ENCODE measurements around the gene GPR18.
"Not testable (repeated sequence)": the region's sequence is repeated elsewhere in the genome, so short reads cannot be mapped to it uniquely, and the experiment has no call there.

The GPR18 gene

GRCh38 chr13:99246100-99246499 is 12.1 kb downstream of the GPR18 start:
- TF ChIP-seq CTCF (IDR thresholded peaks at IDR 0.05; ENCODE audit: insufficient read depth, low read length, missing control alignments), result no peak
- ChIA-PET CTCF (interaction anchor here (0.8 to 1.6 kb wide), 2 partner anchors 10 to 18 kb away, joined by 3 to 4 read pairs; no protein-coding TSS in a partner anchor), POLR2A (no interaction called here)
- DNase-seq (ENCODE audit: low read depth, low spot score), result no peak
- no peak overlapping the region for H3K4me3 ChIP-seq (ENCODE audit: low read depth, low read length)

GRCh38 chr13:99237981-99238662 is 20.1 kb downstream of the GPR18 start:
- no peak for TF ChIP-seq CTCF (IDR thresholded peaks at IDR 0.05; ENCODE audit: insufficient read depth, low read length, missing control alignments)
- POLR2A ChIA-PET, result no interaction called here
- CTCF ChIA-PET, result interaction anchor here (0.9 to 1.4 kb wide), 3 partner anchors 9 to 197 kb away, joined by 3 read pairs; no protein-coding TSS in a partner anchor
- no peak overlapping the region for H3K4me3 ChIP-seq (ENCODE audit: low read depth, low read length)
- DNase-seq (ENCODE audit: low read depth, low spot score), result no peak

GRCh38 chr13:99231721-99232120 is 26.5 kb downstream of the GPR18 start:
- H3K4me3 ChIP-seq (ENCODE audit: low read depth, low read length), result no peak overlapping the region
- no peak for TF ChIP-seq CTCF (IDR thresholded peaks at IDR 0.05; ENCODE audit: insufficient read depth, low read length, missing control alignments)
- DNase-seq (ENCODE audit: low read depth, low spot score), result no peak
- ChIA-PET CTCF (interaction anchor here (1.3 to 3.0 kb wide), 5 partner anchors 31 to 205 kb away, joined by 4 to 11 read pairs (median 6); partner anchors contain the start of gene UBAC2), POLR2A (interaction anchor here (0.9 kb wide), 1 partner anchor 32 kb away, joined by 5 read pairs; the partner anchor contains the start of gene UBAC2)

GRCh38 chr13:99230991-99231390 is 27.2 kb downstream of the GPR18 start:
- POLR2A ChIA-PET, result interaction anchor here (0.7 to 0.9 kb wide), 2 partner anchors 31 to 76 kb away, joined by 3 to 5 read pairs; partner anchors contain the start of genes GPR183 and UBAC2
- no peak overlapping the region for H3K4me3 ChIP-seq (ENCODE audit: low read depth, low read length)
- no peak for DNase-seq (ENCODE audit: low read depth, low spot score)
- CTCF ChIA-PET, result interaction anchor here (1.3 to 3.0 kb wide), 4 partner anchors 30 to 206 kb away, joined by 4 to 11 read pairs (median 8); partner anchors contain the start of gene UBAC2
- no peak for TF ChIP-seq CTCF (IDR thresholded peaks at IDR 0.05; ENCODE audit: insufficient read depth, low read length, missing control alignments)

GRCh38 chr13:99230588-99230987 is 27.6 kb downstream of the GPR18 start:
- not testable (repeated sequence) for DNase-seq (ENCODE audit: low read depth, low spot score); H3K4me3 ChIP-seq (ENCODE audit: low read depth, low read length)
- ChIA-PET POLR2A (interaction anchor here (0.7 kb wide), 1 partner anchor 76 kb away, joined by 3 read pairs; the partner anchor contains the start of gene GPR183), CTCF (interaction anchor here (0.7 to 3.0 kb wide), 4 partner anchors 30 to 128 kb away, joined by 4 to 11 read pairs (median 8); partner anchors contain the start of gene UBAC2)

- peak; percentile 80 for DNase-seq (ENCODE audit: low read depth, low spot score)
- H3K4me3 ChIP-seq (ENCODE audit: low read depth, low read length), result peak overlapping the region; percentile 39
- POLR2A ChIA-PET, result interaction anchor here (0.6 kb wide), 1 partner anchor 27 kb away, joined by 3 read pairs; no protein-coding TSS in a partner anchor
- CTCF ChIA-PET, result interaction anchor here (0.7 to 1.5 kb wide), 3 partner anchors 10 to 207 kb away, joined by 3 to 4 read pairs (median 3); no protein-coding TSS in a partner anchor
- TF ChIP-seq CTCF (IDR thresholded peaks at IDR 0.05; ENCODE audit: insufficient read depth, low read length, missing control alignments), result no peak
These were observed 29.2 kb downstream of the GPR18 start for GRCh38 chr13:99228737-99229691.

Measured in AG04449 (cell line).